Neural cell (in vitro differentiated cells): Measurements from ENCODE around the gene TWNK. TPM values are rescaled to one million over a fixed set of nuclear protein-coding genes. Genes with fewer than 3 reads are reported as not detected.

ENCODE experiments used
- H2AFZ ChIP-seq: fragments of 200-600, 300-800 bp; sonication (generic), shearing (Covaris generic); 2 replicates; pipeline ENCODE4 v1.6.0; 2014; ENCODE audit warnings: low read depth, mild to moderate bottlenecking, antibody characterized with exemption, low read length, moderate library complexity
- H3F3A ChIP-seq: fragments of 200-600 bp; shearing (Covaris generic); 2 replicates; pipeline ENCODE4 v1.6.1; 2016; ENCODE audit warnings: mild to moderate bottlenecking, moderate library complexity, mixed read lengths, antibody characterized with exemption, low read length; ENCODE audit not compliant: insufficient read depth, poor library complexity, severe bottlenecking
- H3K27ac ChIP-seq: fragments of 200-600, 300-800 bp; sonication (generic), shearing (Covaris generic); 2 replicates; pipeline ENCODE4 v1.5.1; 2014; ENCODE audit warnings: mild to moderate bottlenecking, low read length, moderate library complexity
- H3K27me3 ChIP-seq: fragments of 300-800, 200-600 bp; sonication (generic), shearing (Covaris generic); 2 replicates; pipeline ENCODE4 v1.6.0; 2014; ENCODE audit warnings: mild to moderate bottlenecking, low read depth, low read length, moderate library complexity; ENCODE audit not compliant: insufficient read depth
- H3K36me3 ChIP-seq: fragments of 300-800, 200-600 bp; sonication (generic), shearing (Covaris generic); 2 replicates; pipeline ENCODE4 v1.5.1; 2014; ENCODE audit warnings: mild to moderate bottlenecking, antibody characterized with exemption, low read length, moderate library complexity; ENCODE audit not compliant: insufficient read depth
- H3K4me2 ChIP-seq: fragments of 300-800, 200-600 bp; sonication (generic), shearing (Covaris generic); 2 replicates; pipeline ENCODE4 v1.6.0; 2014; ENCODE audit warnings: mild to moderate bottlenecking, low read length
- H3K4me3 ChIP-seq: fragments of 300-800, 200-600 bp; sonication (generic), shearing (Covaris generic); 2 replicates; pipeline ENCODE4 v1.5.1; 2014; ENCODE audit warnings: mild to moderate bottlenecking, low read length, moderate library complexity
- H3K79me2 ChIP-seq: fragments of 200-600 bp; shearing (Covaris generic); replicated peaks from 2 replicates; pipeline ENCODE4 v1.6.0; 2014; ENCODE audit warnings: mild to moderate bottlenecking, low read length, moderate library complexity; ENCODE audit not compliant: insufficient read depth
- H3K9ac ChIP-seq: fragments of 300-800, 200-600 bp; sonication (generic), shearing (Covaris generic); 2 replicates; pipeline ENCODE4 v1.6.1; 2016; ENCODE audit warnings: mild to moderate bottlenecking, low read length, mixed read lengths
- H3K9me2 ChIP-seq: fragments of 200-600 bp; shearing (Covaris generic); 2 replicates; pipeline ENCODE4 v1.6.1; 2016; ENCODE audit warnings: mild to moderate bottlenecking, low read length, mixed read lengths; ENCODE audit not compliant: insufficient read depth
- H3K9me3 ChIP-seq: fragments of 200-600, 300-800 bp; sonication (generic), shearing (Covaris generic); 2 replicates; pipeline ENCODE4 v1.6.1; 2016; ENCODE audit warnings: mild to moderate bottlenecking, mixed run types, low read length, moderate library complexity, mixed read lengths
- H4K20me1 ChIP-seq: fragments of 200-600 bp; shearing (Covaris generic); 2 replicates; pipeline ENCODE4 v1.6.1; 2016; ENCODE audit warnings: mild to moderate bottlenecking, mixed run types; ENCODE audit not compliant: insufficient read depth
- EP300 ChIP-seq: fragments of 450-650 bp; conservative IDR thresholded peaks from 2 replicates; pipeline ENCODE4 v1.6.1; 2014; ENCODE audit warnings: antibody characterized with exemption, mild to moderate bottlenecking, moderate library complexity; ENCODE audit not compliant: poor library complexity, severe bottlenecking
- EZH2 ChIP-seq: fragments of 200-600, 300-800 bp; shearing (Covaris generic), sonication (generic); IDR thresholded peaks from 2 replicates; pipeline ENCODE4 v1.6.1; 2014; ENCODE audit warnings: antibody characterized with exemption, low read length, borderline replicate concordance, mild to moderate bottlenecking; ENCODE audit not compliant: insufficient read depth, poor library complexity, severe bottlenecking
- MXI1 ChIP-seq: fragments of 450-650 bp; conservative IDR thresholded peaks from 2 replicates; pipeline ENCODE4 v1.6.1; 2014; ENCODE audit warnings: antibody characterized with exemption, mild to moderate bottlenecking; ENCODE audit not compliant: poor library complexity, severe bottlenecking
- POLR2AphosphoS5 ChIP-seq: IDR thresholded peaks from 2 replicates; pipeline ENCODE4 v1.6.1; 2012
- RAD21 ChIP-seq: fragments of 450-650 bp; conservative IDR thresholded peaks from 2 replicates; pipeline ENCODE4 v1.6.1; 2014; ENCODE audit warnings: antibody characterized with exemption, mild to moderate bottlenecking, moderate library complexity
- SMC3 ChIP-seq: fragments of 450-650 bp; conservative IDR thresholded peaks from 2 replicates; pipeline ENCODE4 v1.6.1; 2014; ENCODE audit warnings: antibody characterized with exemption, mild to moderate bottlenecking, moderate library complexity; ENCODE audit not compliant: poor library complexity
- TAF1 ChIP-seq: IDR thresholded peaks from 2 replicates; pipeline ENCODE4 v1.6.1; 2012; ENCODE audit warnings: low read depth
- polyA plus RNA-seq: library from polyadenylated mRNA; depleted of rRNA; stranded (reverse); fragments of >200 nt; gene quantifications from 2 replicates; pipeline ENCODE4 v1.2.3, GENCODE V29; 2014
- TF ChIP-seq, protein P1 (sequence below): fragments of 450-650 bp; IDR thresholded peaks from 2 replicates; pipeline ENCODE4 v1.5.1; 2014; ENCODE audit warnings: antibody characterized with exemption, mild to moderate bottlenecking, moderate library complexity; ENCODE audit not compliant: poor library complexity, severe bottlenecking
- TF ChIP-seq, protein P2 (sequence below): IDR thresholded peaks from 2 replicates; pipeline ENCODE4 v1.6.1; 2012; ENCODE audit warnings: borderline replicate concordance

Gene TWNK
- polyA plus RNA-seq, 1 donor from 2014 or later, result 4.8 TPM

DNA sequence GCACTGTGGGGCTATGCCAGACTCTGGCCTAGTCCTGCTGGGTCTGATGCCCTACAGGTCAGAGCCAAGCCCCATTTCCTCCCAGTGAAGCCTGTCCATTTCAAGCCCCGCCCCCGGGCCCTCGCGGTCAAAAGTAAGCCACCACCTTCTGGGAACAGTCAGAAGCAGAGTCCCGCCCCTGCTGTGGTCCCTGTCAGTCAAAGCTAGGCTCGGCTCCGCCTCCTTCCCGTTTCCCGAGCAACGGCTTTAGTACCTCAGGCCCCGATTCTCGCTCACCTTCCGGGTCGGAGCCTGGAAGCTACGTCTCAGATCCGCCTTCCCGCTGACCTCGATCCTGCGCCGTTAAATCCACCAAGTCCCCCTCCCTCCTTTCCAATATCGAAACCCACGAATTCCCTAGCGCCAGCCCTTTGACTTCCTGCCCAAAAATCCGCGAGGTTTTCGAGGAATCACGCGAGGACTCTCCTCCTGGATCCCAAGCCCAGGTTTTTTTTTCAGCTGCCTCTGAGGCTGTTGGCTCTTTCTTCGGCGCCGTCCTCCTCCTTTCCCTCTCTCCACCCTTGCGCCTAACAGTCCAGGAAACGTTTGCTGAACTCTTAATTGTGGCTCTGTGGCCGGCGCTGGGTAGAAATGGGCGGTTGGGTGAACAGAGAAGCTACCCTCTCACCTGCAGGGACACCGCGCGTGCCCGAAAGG, 55.5 kb downstream of the TWNK start:
- Histone ChIP-seq H3F3A (peaks cover 4% of the 10 kb centered on the region), H3K27me3 (peaks cover 25% of the 10 kb centered on the region), H3K9ac (peak overlapping the region; percentile 71), H3K36me3 (no peaks in the 10 kb centered on the region), H3K9me3 (no peaks in the 10 kb centered on the region), H4K20me1 (no peaks in the 10 kb centered on the region), H3K4me3 (peak overlapping the region; percentile 63), H3K79me2 (no peaks in the 10 kb centered on the region), H3K27ac (peak overlapping the region; percentile 76), H3K4me2 (peak overlapping the region; percentile 69), H2AFZ (peak overlapping the region; percentile 86), H3K9me2 (no peaks in the 10 kb centered on the region)
- TF ChIP-seq EZH2, result no peak
- peak; percentile 85 for TF ChIP-seq TAF1
- TF ChIP-seq, protein P1, sequence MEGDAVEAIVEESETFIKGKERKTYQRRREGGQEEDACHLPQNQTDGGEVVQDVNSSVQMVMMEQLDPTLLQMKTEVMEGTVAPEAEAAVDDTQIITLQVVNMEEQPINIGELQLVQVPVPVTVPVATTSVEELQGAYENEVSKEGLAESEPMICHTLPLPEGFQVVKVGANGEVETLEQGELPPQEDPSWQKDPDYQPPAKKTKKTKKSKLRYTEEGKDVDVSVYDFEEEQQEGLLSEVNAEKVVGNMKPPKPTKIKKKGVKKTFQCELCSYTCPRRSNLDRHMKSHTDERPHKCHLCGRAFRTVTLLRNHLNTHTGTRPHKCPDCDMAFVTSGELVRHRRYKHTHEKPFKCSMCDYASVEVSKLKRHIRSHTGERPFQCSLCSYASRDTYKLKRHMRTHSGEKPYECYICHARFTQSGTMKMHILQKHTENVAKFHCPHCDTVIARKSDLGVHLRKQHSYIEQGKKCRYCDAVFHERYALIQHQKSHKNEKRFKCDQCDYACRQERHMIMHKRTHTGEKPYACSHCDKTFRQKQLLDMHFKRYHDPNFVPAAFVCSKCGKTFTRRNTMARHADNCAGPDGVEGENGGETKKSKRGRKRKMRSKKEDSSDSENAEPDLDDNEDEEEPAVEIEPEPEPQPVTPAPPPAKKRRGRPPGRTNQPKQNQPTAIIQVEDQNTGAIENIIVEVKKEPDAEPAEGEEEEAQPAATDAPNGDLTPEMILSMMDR, result no peak
- TF ChIP-seq, protein P2, sequence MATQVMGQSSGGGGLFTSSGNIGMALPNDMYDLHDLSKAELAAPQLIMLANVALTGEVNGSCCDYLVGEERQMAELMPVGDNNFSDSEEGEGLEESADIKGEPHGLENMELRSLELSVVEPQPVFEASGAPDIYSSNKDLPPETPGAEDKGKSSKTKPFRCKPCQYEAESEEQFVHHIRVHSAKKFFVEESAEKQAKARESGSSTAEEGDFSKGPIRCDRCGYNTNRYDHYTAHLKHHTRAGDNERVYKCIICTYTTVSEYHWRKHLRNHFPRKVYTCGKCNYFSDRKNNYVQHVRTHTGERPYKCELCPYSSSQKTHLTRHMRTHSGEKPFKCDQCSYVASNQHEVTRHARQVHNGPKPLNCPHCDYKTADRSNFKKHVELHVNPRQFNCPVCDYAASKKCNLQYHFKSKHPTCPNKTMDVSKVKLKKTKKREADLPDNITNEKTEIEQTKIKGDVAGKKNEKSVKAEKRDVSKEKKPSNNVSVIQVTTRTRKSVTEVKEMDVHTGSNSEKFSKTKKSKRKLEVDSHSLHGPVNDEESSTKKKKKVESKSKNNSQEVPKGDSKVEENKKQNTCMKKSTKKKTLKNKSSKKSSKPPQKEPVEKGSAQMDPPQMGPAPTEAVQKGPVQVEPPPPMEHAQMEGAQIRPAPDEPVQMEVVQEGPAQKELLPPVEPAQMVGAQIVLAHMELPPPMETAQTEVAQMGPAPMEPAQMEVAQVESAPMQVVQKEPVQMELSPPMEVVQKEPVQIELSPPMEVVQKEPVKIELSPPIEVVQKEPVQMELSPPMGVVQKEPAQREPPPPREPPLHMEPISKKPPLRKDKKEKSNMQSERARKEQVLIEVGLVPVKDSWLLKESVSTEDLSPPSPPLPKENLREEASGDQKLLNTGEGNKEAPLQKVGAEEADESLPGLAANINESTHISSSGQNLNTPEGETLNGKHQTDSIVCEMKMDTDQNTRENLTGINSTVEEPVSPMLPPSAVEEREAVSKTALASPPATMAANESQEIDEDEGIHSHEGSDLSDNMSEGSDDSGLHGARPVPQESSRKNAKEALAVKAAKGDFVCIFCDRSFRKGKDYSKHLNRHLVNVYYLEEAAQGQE, result peak; percentile 73
- peak; percentile 19 for TF ChIP-seq RAD21
- peak; percentile 65 for TF ChIP-seq POLR2AphosphoS5
- TF ChIP-seq SMC3, result no peak
- no peak for TF ChIP-seq MXI1
- peak; percentile 12 for TF ChIP-seq EP300

DNA sequence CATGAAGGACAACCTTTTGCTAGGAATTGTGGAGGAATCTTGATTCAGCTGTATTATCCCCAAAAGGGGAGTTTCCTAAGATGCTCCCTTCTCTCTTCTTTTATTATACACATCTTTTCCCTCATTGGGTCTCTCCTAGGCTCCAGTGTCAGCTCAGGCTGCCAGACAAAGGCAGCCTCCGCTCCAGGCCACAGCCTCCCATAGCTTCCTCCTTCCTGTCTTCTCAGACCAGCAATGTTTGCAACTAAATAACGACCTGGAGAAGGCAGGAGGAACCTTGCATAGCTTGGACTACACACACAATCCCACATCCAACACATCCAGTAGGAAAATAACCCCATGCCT, 56.0 kb downstream of the TWNK start:
- peaks cover 30% of the 10 kb centered on the region for H3K27me3 ChIP-seq
- no peaks in the 10 kb centered on the region for H3K36me3 ChIP-seq
- no peaks in the 10 kb centered on the region for H3K9me3 ChIP-seq
- H3K27ac ChIP-seq, result peak overlapping the region; percentile 76
- H2AFZ ChIP-seq, result peak overlapping the region; percentile 86
- H3K4me3 ChIP-seq, result peak overlapping the region; percentile 63
- no peak for TF ChIP-seq EZH2
- TF ChIP-seq SMC3, result no peak
- no peak for TF ChIP-seq EP300
- TF ChIP-seq RAD21, result no peak
- TF ChIP-seq, protein P1, result no peak
- TF ChIP-seq MXI1, result no peak
- TF ChIP-seq, protein P2, result no peak
- TF ChIP-seq TAF1, result no peak
- TF ChIP-seq POLR2AphosphoS5, result no peak
- peaks cover 4% of the 10 kb centered on the region for H3F3A ChIP-seq
- no peaks in the 10 kb centered on the region for H3K79me2 ChIP-seq
- H3K4me2 ChIP-seq, result peak overlapping the region; percentile 69
- no peaks in the 10 kb centered on the region for H4K20me1 ChIP-seq
- no peaks in the 10 kb centered on the region for H3K9me2 ChIP-seq
- H3K9ac ChIP-seq, result peak overlapping the region; percentile 71
